Effector memory CD8-positive, alpha-beta T cell (primary cell): ENCODE results near the gene PRKACA.

Experiments
- ATAC-seq: fragments of 150-1000 bp; cut with Tn5 transposase; replicated peaks from 2 replicates; pipeline ENCODE4 v1.10.0; 2021; ENCODE audit warnings: mild to moderate bottlenecking, moderate library complexity
- DNase-seq, 3 experiments: peaks; one replicate each; pipeline ENCODE4 v3.0.0; 2021
- H3K27ac Mint-ChIP-seq, 2 donors: one replicate each; pipeline ENCODE4 v1.8.0; 2022; ENCODE audit warnings: mild to moderate bottlenecking in 2 of 2, mixed read lengths in 2 of 2, moderate library complexity in 2 of 2
- H3K27me3 Mint-ChIP-seq, 2 donors: one replicate each; pipeline ENCODE4 v1.8.0; 2022; ENCODE audit warnings: mixed read lengths in 2 of 2
- H3K36me3 Mint-ChIP-seq: one replicate; pipeline ENCODE4 v1.8.0; 2022; ENCODE audit warnings: mild to moderate bottlenecking, moderate library complexity, mixed read lengths; ENCODE audit not compliant: insufficient read depth
- H3K4me1 Mint-ChIP-seq, 2 donors: one replicate each; pipeline ENCODE4 v1.8.0; 2022; ENCODE audit warnings: low read depth in 2 of 2, mixed read lengths in 2 of 2
- H3K4me3 Mint-ChIP-seq, 2 donors: one replicate each; pipeline ENCODE4 v1.8.0; 2022; ENCODE audit warnings: mild to moderate bottlenecking in 2 of 2, mixed read lengths in 2 of 2, moderate library complexity in 2 of 2
- H3K9me3 Mint-ChIP-seq, 2 donors: one replicate each; pipeline ENCODE4 v1.8.0; 2022; ENCODE audit warnings: mixed read lengths in 2 of 2

Gene PRKACA

DNA sequence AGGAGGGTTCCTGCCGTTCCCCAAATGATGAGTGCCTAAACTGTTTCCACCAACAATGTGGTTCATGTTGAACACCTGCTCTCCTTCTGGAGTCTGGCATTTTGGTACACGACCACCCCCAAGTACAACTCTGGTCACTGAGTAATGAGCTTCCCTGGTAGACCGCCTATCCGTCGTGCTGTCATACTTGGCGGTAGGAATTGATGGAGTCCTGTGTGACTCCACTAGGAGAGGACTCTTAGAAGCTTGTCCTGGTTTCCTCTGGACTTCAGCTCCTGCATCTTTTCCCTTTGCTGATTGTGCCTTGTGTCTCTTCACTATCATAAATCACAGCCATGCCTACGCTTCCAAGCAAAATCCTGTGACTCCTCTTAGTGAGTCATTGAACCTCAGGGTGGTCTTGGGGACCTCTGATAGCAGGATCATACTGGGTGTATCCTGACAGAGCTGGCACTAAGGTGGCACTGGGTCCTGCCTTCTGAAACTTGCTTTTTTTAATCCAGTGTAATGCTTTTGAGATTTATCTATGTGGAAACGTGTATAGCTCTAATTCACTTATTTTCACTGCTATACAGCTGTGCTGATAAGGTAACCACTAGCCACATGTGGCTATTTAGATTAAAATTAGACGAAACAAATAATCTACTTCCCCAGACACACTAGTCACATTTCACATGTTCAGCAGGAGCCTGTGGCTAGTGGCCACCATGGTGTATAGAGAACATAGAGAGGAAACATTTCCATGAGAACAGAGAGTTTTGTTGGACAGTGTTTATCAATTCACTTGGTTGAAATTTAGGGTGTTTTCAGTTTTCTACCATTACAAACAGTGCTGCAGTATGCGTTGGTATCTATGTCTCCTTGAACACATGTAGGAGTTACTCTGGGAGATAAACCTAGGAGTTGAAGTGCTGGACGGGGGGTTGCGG is 25.0 kb upstream of the PRKACA start:
- Mint-ChIP-seq H3K4me3 (no peak overlapping the region), H3K4me1 (peaks cover 8 to 23% of the 10 kb centered on the region in 2 donors), H3K36me3 (peaks cover 6% of the 10 kb centered on the region), H3K27me3 (no peaks in the 10 kb centered on the region), H3K9me3 (no peaks in the 10 kb centered on the region), H3K27ac (no peak overlapping the region)
- DNase-seq (no peak), ATAC-seq (no peak)

GRCh38 chr19:14141041-14141440 is 23.5 kb upstream of the PRKACA start:
- Mint-ChIP-seq H3K9me3 (no peaks in the 10 kb centered on the region), H3K27ac (no peak overlapping the region), H3K4me1 (peaks cover 8 to 27% of the 10 kb centered on the region in 2 donors), H3K36me3 (peaks cover 15% of the 10 kb centered on the region), H3K27me3 (no peaks in the 10 kb centered on the region), H3K4me3 (no peak overlapping the region)
- no peak for ATAC-seq
- no peak for DNase-seq

DNA sequence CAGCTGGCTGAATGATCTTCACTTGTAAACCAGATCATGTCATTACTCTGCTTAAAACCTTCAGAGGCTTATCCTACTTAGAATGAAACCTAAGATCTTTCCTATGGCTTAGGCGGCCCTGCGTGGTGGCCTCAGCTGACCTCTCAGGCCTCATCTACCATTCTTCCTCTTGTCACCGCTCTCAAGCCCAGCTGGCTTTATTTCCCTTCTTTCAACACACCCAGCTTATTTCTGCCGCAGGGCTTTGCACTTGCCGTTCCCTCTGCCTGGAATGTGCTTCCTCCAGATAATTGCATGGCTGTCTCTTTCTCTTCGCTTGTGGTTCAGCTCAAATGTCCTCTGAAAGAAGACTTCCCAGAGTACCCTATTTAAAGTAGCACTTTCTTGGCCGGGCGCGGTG is 22.4 kb upstream of the PRKACA start:
- no peak for ATAC-seq
- Mint-ChIP-seq H3K4me1 (peaks cover 16 to 26% of the 10 kb centered on the region in 2 donors), H3K36me3 (peaks cover 18% of the 10 kb centered on the region), H3K27me3 (no peaks in the 10 kb centered on the region), H3K9me3 (no peaks in the 10 kb centered on the region), H3K27ac (no peak overlapping the region), H3K4me3 (no peak overlapping the region)
- DNase-seq: no peak

- Mint-ChIP-seq H3K9me3 (no peaks in the 10 kb centered on the region), H3K27ac (peak overlapping the region; percentile 17 to 81), H3K4me3 (peak overlapping the region; percentile 60 to 72), H3K36me3 (peaks cover 18% of the 10 kb centered on the region), H3K27me3 (no peaks in the 10 kb centered on the region), H3K4me1 (peaks cover 19 to 26% of the 10 kb centered on the region in 2 donors)
- ATAC-seq: no peak
- DNase-seq: no peak
These were observed 21.2 kb upstream of the PRKACA start for GRCh38 chr19:14138576-14139265.

DNA sequence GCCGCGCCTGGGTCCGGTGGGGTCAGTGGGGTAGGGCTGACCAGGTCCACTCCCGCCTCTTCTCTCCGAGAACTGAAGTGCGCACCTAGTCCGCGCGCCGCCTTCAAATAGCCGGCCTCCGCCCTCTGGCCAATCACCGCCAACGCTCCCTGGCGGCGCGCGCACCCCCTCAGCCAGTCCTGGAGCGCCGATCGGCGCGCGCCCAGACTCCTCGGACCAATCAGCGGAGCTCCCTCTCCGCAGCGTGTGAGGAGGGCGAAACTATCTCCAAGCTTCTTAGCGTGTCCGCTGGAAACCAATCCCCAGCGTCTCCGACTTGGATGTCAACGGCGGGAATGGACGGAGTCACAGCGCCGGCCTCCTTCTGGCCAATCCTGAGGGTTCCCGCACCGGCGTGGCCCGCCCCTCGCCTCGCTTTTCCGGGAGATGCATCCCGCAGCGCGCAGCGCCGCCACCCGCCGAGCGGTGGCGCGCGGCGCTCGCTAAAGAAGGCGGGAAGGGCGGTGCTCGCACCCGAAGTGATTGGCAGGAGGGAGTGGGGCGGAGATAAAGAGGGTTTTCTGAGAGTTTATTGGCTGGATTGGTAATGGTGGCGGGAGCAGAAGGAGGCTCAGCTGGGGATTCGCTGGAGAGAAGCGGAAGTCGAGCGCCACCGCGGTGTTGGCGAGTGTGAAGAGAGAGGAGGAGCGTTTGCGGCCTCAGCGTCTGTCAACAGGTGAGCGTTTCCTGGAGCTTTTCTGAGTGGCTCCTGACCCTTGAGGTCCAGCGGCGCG is 19.1 kb upstream of the PRKACA start, which contains the start of gene ASF1B:
TSS of gene ASF1B (minus strand) at position 81 of the 773 bp plus-strand sequence. CDS start 133 bp downstream, outside the sequence.
- H3K9me3 Mint-ChIP-seq: no peaks in the 10 kb centered on the region
- H3K4me1 Mint-ChIP-seq: peaks cover 19 to 20% of the 10 kb centered on the region in 2 donors
- ATAC-seq (peak; percentile 76), DNase-seq (peak; percentile 95)
- H3K27me3 Mint-ChIP-seq: no peaks in the 10 kb centered on the region
- H3K4me3 Mint-ChIP-seq: peak within 1 kb of the TSS; percentile 75 to 81
- peaks cover 18% of the 10 kb centered on the region for H3K36me3 Mint-ChIP-seq
- peak within 1 kb of the TSS; percentile 75 to 85 for H3K27ac Mint-ChIP-seq

GRCh38 chr19:14135985-14136508 is 18.5 kb upstream of the PRKACA start:
- no peaks in the 10 kb centered on the region for H3K9me3 Mint-ChIP-seq
- H3K4me1 Mint-ChIP-seq: peaks cover 19 to 20% of the 10 kb centered on the region in 2 donors
- H3K27me3 Mint-ChIP-seq: no peaks in the 10 kb centered on the region
- peak overlapping the region; percentile 75 to 85 for H3K27ac Mint-ChIP-seq
- DNase-seq (no peak), ATAC-seq (no peak)
- peaks cover 18% of the 10 kb centered on the region for H3K36me3 Mint-ChIP-seq
- H3K4me3 Mint-ChIP-seq: peak overlapping the region; percentile 75 to 81

GRCh38 chr19:14135355-14135754 is 17.8 kb upstream of the PRKACA start:
- H3K4me1 Mint-ChIP-seq: peaks cover 19 to 20% of the 10 kb centered on the region in 2 donors
- ATAC-seq: no peak
- peaks cover 18% of the 10 kb centered on the region for H3K36me3 Mint-ChIP-seq
- DNase-seq: no peak
- no peaks in the 10 kb centered on the region for H3K27me3 Mint-ChIP-seq
- H3K9me3 Mint-ChIP-seq: no peaks in the 10 kb centered on the region
- peak overlapping the region; percentile 75 to 81 for H3K4me3 Mint-ChIP-seq
- H3K27ac Mint-ChIP-seq: peak overlapping the region; percentile 75 to 84

DNA sequence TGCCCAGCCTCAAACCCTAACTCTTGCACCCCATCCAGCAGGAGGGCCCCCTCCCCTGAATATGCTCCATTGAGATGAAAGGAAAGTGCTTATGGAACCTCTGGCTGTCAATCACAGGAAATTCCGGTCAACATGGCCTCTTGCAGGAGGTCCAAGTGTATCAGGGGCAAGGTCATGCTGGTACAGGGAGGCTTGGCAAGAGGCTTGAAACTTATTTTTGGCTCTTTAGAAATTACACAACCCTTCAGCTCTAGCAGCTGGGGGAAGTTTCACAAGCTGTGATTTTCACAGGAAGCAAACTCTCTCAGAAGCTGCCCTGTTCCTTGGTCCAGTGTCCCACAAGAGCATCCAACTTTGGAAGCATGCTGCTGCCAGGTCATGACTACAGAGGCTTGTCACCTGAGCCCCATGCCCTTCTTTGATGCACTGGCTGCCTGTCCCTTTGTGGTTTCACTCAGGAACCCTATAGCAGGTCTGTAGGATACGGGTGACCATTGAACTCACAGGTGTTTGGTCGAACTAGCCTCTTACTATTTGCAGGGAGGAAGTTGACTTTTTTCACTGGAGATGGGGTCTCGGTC is 10.5 kb upstream of the PRKACA start:
- H3K4me1 Mint-ChIP-seq: peaks cover 0 to 2% of the 10 kb centered on the region in 2 donors
- no peaks in the 10 kb centered on the region for H3K36me3 Mint-ChIP-seq
- no peak overlapping the region for H3K27ac Mint-ChIP-seq
- no peaks in the 10 kb centered on the region for H3K9me3 Mint-ChIP-seq
- no peaks in the 10 kb centered on the region for H3K27me3 Mint-ChIP-seq
- no peak overlapping the region for H3K4me3 Mint-ChIP-seq
- DNase-seq (no peak), ATAC-seq (no peak)

DNA sequence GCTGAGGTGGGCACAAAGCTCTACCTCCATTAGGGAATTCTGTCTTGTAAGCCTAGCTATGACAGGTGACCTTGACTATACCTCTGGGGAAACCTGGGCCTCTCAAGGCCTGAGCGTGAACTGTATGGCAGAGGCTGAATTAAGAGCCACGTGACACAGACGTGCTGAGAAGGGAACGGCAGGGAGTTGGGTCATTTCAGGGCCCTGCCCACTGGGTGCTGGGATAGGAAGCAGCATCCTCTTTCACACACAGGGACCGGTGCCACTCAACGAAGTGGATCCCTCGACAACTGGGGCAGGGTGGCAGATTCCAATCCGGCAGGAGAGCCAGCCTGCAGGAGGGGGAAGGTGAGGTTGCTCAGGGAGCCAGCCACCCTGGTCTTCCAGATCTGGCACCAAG is 9.6 kb upstream of the PRKACA start:
- no peaks in the 10 kb centered on the region for H3K9me3 Mint-ChIP-seq
- H3K27me3 Mint-ChIP-seq: no peaks in the 10 kb centered on the region
- ATAC-seq (no peak), DNase-seq (no peak)
- H3K4me1 Mint-ChIP-seq: peaks cover 0 to 2% of the 10 kb centered on the region in 2 donors
- no peaks in the 10 kb centered on the region for H3K36me3 Mint-ChIP-seq
- peak overlapping the region in 1 of 2 donors; percentile 35 for H3K27ac Mint-ChIP-seq
- H3K4me3 Mint-ChIP-seq: no peak overlapping the region

- no peak for ATAC-seq
- peaks cover 9% of the 10 kb centered on the region in 2 donors for H3K4me1 Mint-ChIP-seq
These were observed 5.4 kb upstream of the PRKACA start for GRCh38 chr19:14122924-14123323.

GRCh38 chr19:14120497-14120780 is 2.9 kb upstream of the PRKACA start:
- H3K4me1 Mint-ChIP-seq: peaks cover 21% of the 10 kb centered on the region in 2 donors
- ATAC-seq (no peak), DNase-seq (no peak)
- no peaks in the 10 kb centered on the region for H3K27me3 Mint-ChIP-seq
- peaks cover 18% of the 10 kb centered on the region for H3K36me3 Mint-ChIP-seq
- H3K9me3 Mint-ChIP-seq: no peaks in the 10 kb centered on the region
- H3K27ac Mint-ChIP-seq: no peak overlapping the region
- H3K4me3 Mint-ChIP-seq: no peak overlapping the region

More at GRCh38 chr19:14122924-14123323, 5.4 kb upstream of the PRKACA start:
- DNase-seq: no peak
- Mint-ChIP-seq H3K27me3 (no peaks in the 10 kb centered on the region), H3K36me3 (peaks cover 8% of the 10 kb centered on the region), H3K9me3 (no peaks in the 10 kb centered on the region), H3K27ac (no peak overlapping the region), H3K4me3 (no peak overlapping the region)

GRCh38 chr19:14119644-14120496 is 2.3 kb upstream of the PRKACA start:
- ATAC-seq (no peak), DNase-seq (no peak)
- Mint-ChIP-seq H3K4me1 (peaks cover 21 to 23% of the 10 kb centered on the region in 2 donors), H3K27me3 (no peaks in the 10 kb centered on the region), H3K27ac (peak overlapping the region; percentile 91 to 95), H3K9me3 (no peaks in the 10 kb centered on the region), H3K36me3 (peaks cover 19% of the 10 kb centered on the region), H3K4me3 (peak overlapping the region in 1 of 2 donors; percentile 90)
